Activated CD8-positive, alpha-beta memory T cell treated with anti-CD3 and anti-CD28 coated beads, Interleukin-2, amount 50 U/mL, for 1 hour (primary cell): ENCODE data around the gene TNIP3.

Source experiments
- DNase-seq: peaks from one replicate; pipeline ENCODE4 v3.0.0-alpha.2; 2020; ENCODE audit errors: extremely low read depth

Gene TNIP3

GRCh38 chr4:121139533-121140222, 24.4 kb downstream of the TNIP3 start:
- DNase-seq: no peak

GRCh38 chr4:121138039-121138825, 25.9 kb downstream of the TNIP3 start:
- no peak for DNase-seq

GRCh38 chr4:121130326-121130660, 33.8 kb downstream of the TNIP3 start:
- DNase-seq: no peak

- DNase-seq: no peak
Observed at GRCh38 chr4:121129606-121130325, 34.4 kb downstream of the TNIP3 start.

GRCh38 chr4:121127100-121127499, 37.0 kb downstream of the TNIP3 start:
- DNase-seq: no peak

- no peak for DNase-seq
Observed at GRCh38 chr4:121126449-121127006, 37.6 kb downstream of the TNIP3 start.

- no peak for DNase-seq
Observed at GRCh38 chr4:121125498-121125885, 38.6 kb downstream of the TNIP3 start.

- no peak for DNase-seq
Observed at GRCh38 chr4:121122661-121123060, 41.5 kb downstream of the TNIP3 start.

GRCh38 chr4:121119715-121120114, 44.4 kb downstream of the TNIP3 start:
- no peak for DNase-seq

GRCh38 chr4:121118344-121118743, 45.8 kb downstream of the TNIP3 start:
- DNase-seq: no peak

GRCh38 chr4:121114756-121115155, 49.4 kb downstream of the TNIP3 start:
- DNase-seq: no peak

GRCh38 chr4:121112530-121112929, 51.6 kb downstream of the TNIP3 start:
- no peak for DNase-seq

- no peak for DNase-seq
Observed at GRCh38 chr4:121108557-121108956, 55.6 kb downstream of the TNIP3 start.

- DNase-seq: no peak
Observed at GRCh38 chr4:121107507-121107906, 56.6 kb downstream of the TNIP3 start.

GRCh38 chr4:121100093-121100775, 63.9 kb downstream of the TNIP3 start:
- no peak for DNase-seq

- DNase-seq: no peak
Observed at GRCh38 chr4:121098266-121098665, 65.9 kb downstream of the TNIP3 start.

GRCh38 chr4:121096629-121097028, 67.5 kb downstream of the TNIP3 start:
- DNase-seq: no peak

GRCh38 chr4:121096191-121096590, 67.9 kb downstream of the TNIP3 start:
- no peak for DNase-seq

GRCh38 chr4:121094297-121094966, 69.7 kb downstream of the TNIP3 start:
- no peak for DNase-seq

GRCh38 chr4:121093261-121093660, 70.9 kb downstream of the TNIP3 start:
- DNase-seq: no peak

GRCh38 chr4:121091941-121092340, 72.2 kb downstream of the TNIP3 start:
- DNase-seq: no peak
